NT2/D1 (cell line): Measurements from ENCODE around the gene FCSK.

Source experiments
- YY1 ChIP-seq: IDR thresholded peaks from 2 replicates; pipeline ENCODE4 v1.6.1; 2011; ENCODE audit not compliant: insufficient read length, insufficient read depth
- ZNF274 ChIP-seq: IDR thresholded peaks from 2 replicates; pipeline ENCODE4 v1.6.1; 2011; ENCODE audit warnings: mild to moderate bottlenecking, low read depth, low read length

- TF ChIP-seq YY1, result no peak
- no peak for TF ChIP-seq ZNF274
Observed at GRCh38 chr16:70463235-70463634, 8.8 kb downstream of the FCSK start.
